Measurements from ENCODE around the gene GBP7. TPM values are rescaled to one million over a fixed set of nuclear protein-coding genes. Genes with fewer than 3 reads are reported as not detected.
A peak's percentile ranks its signal among the peaks of the same experiment; 100 is the strongest.

GBP7 gene
- total and polyA plus RNA-seq, 12 donors: 0.14 to 3.2 (median 0.46) TPM; not detected in 2

DNA sequence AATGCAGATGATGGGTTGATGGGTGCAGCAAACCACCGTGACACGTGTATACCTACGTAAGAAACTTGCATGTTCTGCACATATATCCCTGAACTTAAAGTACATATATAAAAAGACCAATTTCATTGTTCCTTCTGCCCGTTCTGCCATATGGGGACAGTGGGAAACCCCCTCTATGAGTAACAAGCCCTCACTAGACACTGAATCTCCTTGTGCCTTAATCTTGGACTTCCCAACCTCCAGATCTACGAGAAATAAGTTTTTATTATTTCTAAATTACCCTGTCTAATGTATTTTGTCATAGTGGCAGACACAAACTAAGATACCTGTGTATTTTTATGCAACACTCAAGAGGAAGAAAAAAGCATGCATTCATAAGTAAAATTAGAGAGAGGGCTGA is 10.0 kb downstream of the GBP7 start:
- DNase-seq: no peak
- Histone ChIP-seq H3K4me3 (no peak overlapping the region), H3K27ac (no peak overlapping the region), H3K4me1 (replicated peaks in 1 of 2) (peaks cover 0 to 4% of the 10 kb centered on the region in 2 donors), H3K36me3 (replicated peaks in 1 of 2) (no peaks in the 10 kb centered on the region), H3K9me3 (replicated peaks in 1 of 3) (no peaks in the 10 kb centered on the region), H3K27me3 (no peaks in the 10 kb centered on the region)
- intact Hi-C loops (cut with DNase I): no loop called here
- TF ChIP-seq, protein P1, sequence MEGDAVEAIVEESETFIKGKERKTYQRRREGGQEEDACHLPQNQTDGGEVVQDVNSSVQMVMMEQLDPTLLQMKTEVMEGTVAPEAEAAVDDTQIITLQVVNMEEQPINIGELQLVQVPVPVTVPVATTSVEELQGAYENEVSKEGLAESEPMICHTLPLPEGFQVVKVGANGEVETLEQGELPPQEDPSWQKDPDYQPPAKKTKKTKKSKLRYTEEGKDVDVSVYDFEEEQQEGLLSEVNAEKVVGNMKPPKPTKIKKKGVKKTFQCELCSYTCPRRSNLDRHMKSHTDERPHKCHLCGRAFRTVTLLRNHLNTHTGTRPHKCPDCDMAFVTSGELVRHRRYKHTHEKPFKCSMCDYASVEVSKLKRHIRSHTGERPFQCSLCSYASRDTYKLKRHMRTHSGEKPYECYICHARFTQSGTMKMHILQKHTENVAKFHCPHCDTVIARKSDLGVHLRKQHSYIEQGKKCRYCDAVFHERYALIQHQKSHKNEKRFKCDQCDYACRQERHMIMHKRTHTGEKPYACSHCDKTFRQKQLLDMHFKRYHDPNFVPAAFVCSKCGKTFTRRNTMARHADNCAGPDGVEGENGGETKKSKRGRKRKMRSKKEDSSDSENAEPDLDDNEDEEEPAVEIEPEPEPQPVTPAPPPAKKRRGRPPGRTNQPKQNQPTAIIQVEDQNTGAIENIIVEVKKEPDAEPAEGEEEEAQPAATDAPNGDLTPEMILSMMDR (IDR thresholded peaks at IDR 0.05): no peak
- TF ChIP-seq POLR2A (IDR thresholded peaks at IDR 0.05): no peak
- 91 to 96% (median 95%) methylated on average over 5 of the region's 5 CpGs for WGBS, 4 donors

DNA sequence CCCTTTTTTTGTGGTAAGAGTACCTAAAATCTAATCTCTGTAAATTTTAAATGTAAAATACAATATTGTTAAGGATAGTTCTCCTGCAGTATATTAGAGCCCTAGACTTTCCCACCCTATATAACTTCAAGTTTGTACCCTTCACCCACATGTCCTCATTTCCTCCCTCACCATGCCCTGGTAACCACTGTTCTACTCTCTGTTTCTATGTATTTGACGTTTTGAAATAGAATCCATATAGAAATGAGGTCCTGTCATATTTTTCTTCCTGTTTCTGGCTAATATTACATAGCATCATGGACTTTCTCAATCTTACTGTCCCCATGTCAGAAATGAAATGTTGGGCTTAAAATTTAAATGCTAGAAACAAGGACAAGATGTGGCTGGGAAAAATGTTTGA is 24.8 kb downstream of the GBP7 start:
- WGBS, 4 donors: 25 to 50% (median 37%) methylated on average over 1 of the region's 1 CpG
- intact Hi-C loops (cut with DNase I): no loop called here
- no peak for TF ChIP-seq POLR2A (IDR thresholded peaks at IDR 0.05)
- TF ChIP-seq, protein P1 (IDR thresholded peaks at IDR 0.05): no peak

DNA sequence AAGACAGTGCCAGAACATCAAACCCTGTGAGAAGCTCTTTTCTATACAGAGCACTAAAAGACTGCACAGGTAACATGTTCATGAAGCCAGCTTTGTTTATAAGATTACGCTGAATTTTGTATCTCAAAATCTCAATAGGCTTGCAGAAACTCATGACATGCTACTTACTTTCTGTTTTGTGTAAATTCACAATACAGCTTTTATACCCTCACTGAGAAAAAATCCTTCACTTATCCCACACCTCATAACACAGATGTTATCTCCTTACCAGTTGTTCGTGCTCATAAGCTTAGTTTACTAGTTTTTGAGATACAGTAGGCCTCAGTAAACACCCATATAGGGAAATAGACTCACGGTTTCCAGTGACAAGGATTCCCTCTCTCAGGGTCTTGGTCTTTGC is 25.8 kb downstream of the GBP7 start:
- TF ChIP-seq, protein P1 (IDR thresholded peaks at IDR 0.05): no peak
- TF ChIP-seq POLR2A (IDR thresholded peaks at IDR 0.05): no peak
- H3K4me1 ChIP-seq (replicated peaks in 1 of 2): no peaks in the 10 kb centered on the region
- H3K4me3 ChIP-seq: no peak overlapping the region
- no peaks in the 10 kb centered on the region for H3K36me3 ChIP-seq (replicated peaks in 1 of 2)
- H3K27me3 ChIP-seq: no peaks in the 10 kb centered on the region
- no peaks in the 10 kb centered on the region for H3K9me3 ChIP-seq (replicated peaks in 1 of 3)
- no peak overlapping the region for H3K27ac ChIP-seq
- 86 to 92% (median 90%) methylated on average over 3 of the region's 3 CpGs for WGBS, 4 donors
- intact Hi-C loops (cut with DNase I): no loop called here
- DNase-seq: no peak

More for the DNA sequence above, 24.8 kb downstream of the GBP7 start:
- no peak for DNase-seq
- Histone ChIP-seq H3K36me3 (replicated peaks in 1 of 2) (no peaks in the 10 kb centered on the region), H3K27me3 (no peaks in the 10 kb centered on the region), H3K9me3 (replicated peaks in 1 of 3) (no peaks in the 10 kb centered on the region), H3K4me3 (no peak overlapping the region), H3K27ac (no peak overlapping the region), H3K4me1 (replicated peaks in 1 of 2) (no peaks in the 10 kb centered on the region)

DNA sequence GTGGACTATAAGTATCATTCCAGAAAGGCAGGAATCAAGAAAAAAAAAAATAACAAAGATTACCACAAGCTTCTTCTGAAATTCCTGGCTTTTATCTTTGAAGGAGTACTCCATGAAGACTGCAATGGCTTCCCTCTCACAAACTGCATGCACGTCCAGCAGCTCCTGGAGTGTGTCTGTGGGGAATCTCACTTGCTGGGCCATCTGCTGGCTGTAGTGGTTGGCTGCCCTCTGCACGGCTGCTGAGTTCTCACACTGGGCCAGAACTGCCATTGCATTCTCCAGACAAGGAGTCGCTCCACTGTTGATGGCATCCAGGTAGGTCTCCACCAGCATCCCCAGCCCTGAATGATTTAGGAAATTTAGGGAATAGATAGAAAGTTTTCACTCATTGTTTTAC is 26.6 kb downstream of the GBP7 start:
- no peaks in the 10 kb centered on the region for H3K9me3 ChIP-seq (replicated peaks in 1 of 3)
- H3K4me1 ChIP-seq (replicated peaks in 1 of 2): no peaks in the 10 kb centered on the region
- no peak overlapping the region for H3K4me3 ChIP-seq
- DNase-seq: peak; percentile 30 to 78 (median 63)
- H3K36me3 ChIP-seq (replicated peaks in 1 of 2): no peaks in the 10 kb centered on the region
- 51 to 63% (median 56%) methylated on average over 3 of the region's 3 CpGs for WGBS, 4 donors
- H3K27me3 ChIP-seq: no peaks in the 10 kb centered on the region
- intact Hi-C loops (cut with DNase I): no loop called here
- H3K27ac ChIP-seq: no peak overlapping the region
- TF ChIP-seq, protein P1 (IDR thresholded peaks at IDR 0.05): peak in 5 of 6 experiments; percentile 16 to 49 (median 39)
- TF ChIP-seq POLR2A (IDR thresholded peaks at IDR 0.05): no peak
